ENCODE data around the gene PLCH1. TPM values are rescaled to one million over a fixed set of nuclear protein-coding genes. Genes with fewer than 3 reads are reported as not detected.

Gene PLCH1
- total RNA-seq, 1 donor from 2014 or later: 7.6 TPM

DNA sequence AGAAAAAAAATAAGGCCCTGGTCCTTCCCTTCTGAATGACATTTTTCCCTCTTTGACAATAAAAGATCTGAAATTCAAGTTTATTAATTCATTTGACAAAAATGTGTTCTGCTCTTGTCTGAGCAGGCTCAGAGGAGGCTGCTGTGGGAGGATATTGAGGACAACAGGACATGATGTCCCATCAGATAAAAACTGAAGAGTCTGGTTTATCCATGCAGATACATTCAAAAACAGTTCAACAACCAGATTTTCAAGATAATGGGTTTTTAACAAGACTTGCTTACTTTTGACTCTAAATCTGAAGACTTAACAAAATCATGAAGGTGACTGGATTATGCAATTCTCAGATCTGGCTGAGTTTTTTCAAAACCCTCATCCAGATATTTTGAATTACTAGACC, 414.5 kb downstream of the PLCH1 start:
- no peaks in the 10 kb centered on the region for H3K4me1 Mint-ChIP-seq (ENCODE audit: unreplicated experiment)
- TF ChIP-seq, protein P1, sequence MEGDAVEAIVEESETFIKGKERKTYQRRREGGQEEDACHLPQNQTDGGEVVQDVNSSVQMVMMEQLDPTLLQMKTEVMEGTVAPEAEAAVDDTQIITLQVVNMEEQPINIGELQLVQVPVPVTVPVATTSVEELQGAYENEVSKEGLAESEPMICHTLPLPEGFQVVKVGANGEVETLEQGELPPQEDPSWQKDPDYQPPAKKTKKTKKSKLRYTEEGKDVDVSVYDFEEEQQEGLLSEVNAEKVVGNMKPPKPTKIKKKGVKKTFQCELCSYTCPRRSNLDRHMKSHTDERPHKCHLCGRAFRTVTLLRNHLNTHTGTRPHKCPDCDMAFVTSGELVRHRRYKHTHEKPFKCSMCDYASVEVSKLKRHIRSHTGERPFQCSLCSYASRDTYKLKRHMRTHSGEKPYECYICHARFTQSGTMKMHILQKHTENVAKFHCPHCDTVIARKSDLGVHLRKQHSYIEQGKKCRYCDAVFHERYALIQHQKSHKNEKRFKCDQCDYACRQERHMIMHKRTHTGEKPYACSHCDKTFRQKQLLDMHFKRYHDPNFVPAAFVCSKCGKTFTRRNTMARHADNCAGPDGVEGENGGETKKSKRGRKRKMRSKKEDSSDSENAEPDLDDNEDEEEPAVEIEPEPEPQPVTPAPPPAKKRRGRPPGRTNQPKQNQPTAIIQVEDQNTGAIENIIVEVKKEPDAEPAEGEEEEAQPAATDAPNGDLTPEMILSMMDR (conservative IDR thresholded peaks at IDR 0.05): no peak
- no peak overlapping the region for H3K27ac Mint-ChIP-seq
- no peak overlapping the region for H3K4me3 Mint-ChIP-seq
- no peaks in the 10 kb centered on the region for H3K27me3 Mint-ChIP-seq
- DNase-seq (ENCODE audit: extremely low spot score, unreplicated experiment): no peak
- H3K36me3 Mint-ChIP-seq: no peaks in the 10 kb centered on the region
- H3K9me3 Mint-ChIP-seq: no peaks in the 10 kb centered on the region

DNA sequence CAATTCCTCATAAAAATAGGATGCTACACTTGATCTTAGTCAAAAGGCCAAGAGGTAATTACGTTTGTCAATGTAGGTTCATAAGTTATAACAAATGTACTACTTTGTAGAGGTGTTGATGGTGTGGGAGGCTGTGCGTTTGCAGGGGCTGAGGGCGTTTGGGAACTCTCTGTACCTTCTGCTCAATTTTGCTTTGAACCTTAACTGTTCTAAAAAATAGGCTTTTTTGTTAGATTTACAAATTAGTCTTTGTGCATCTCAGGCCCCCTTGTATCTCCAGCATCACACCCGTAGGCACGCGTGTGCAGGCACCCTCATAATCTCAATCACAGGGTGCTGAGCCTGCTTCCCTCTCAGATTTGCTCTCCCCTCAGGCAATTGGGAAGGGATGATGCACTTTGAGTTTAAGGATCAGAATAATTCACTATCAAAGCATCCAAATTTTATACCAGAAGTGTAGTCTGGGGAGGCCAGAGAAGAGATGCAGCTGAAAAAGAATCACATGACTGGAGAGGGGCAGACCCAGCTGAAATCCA, 415.3 kb downstream of the PLCH1 start:
- TF ChIP-seq, protein P1 (conservative IDR thresholded peaks at IDR 0.05): no peak
- DNase-seq (ENCODE audit: extremely low spot score, unreplicated experiment): no peak
- Mint-ChIP-seq H3K4me1 (ENCODE audit: unreplicated experiment) (no peaks in the 10 kb centered on the region), H3K9me3 (no peaks in the 10 kb centered on the region), H3K36me3 (no peaks in the 10 kb centered on the region), H3K4me3 (no peak overlapping the region), H3K27me3 (no peaks in the 10 kb centered on the region), H3K27ac (no peak overlapping the region)

DNA sequence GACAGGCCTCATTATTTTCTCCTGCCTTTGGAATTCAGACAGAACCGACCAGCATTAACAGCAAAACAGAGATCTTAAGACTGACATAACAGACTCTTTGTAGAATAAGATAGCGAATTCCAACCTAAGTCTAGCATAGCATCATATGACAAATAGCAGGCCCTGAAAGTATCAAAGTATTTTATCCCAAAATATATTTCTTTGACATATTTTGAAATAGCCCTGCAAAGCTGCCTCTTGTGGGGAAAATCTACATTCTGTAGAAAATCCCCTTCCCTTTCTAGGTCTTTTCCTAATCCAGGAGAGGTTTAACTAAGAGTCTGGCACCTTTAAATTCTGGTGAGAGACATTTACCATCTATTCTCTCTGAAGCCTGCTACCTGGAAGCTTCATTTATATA, 417.0 kb downstream of the PLCH1 start:
- H3K9me3 Mint-ChIP-seq: no peaks in the 10 kb centered on the region
- no peaks in the 10 kb centered on the region for H3K27me3 Mint-ChIP-seq
- H3K36me3 Mint-ChIP-seq: no peaks in the 10 kb centered on the region
- TF ChIP-seq, protein P1 (conservative IDR thresholded peaks at IDR 0.05): no peak
- no peak for DNase-seq (ENCODE audit: extremely low spot score, unreplicated experiment)
- H3K4me3 Mint-ChIP-seq: no peak overlapping the region
- H3K4me1 Mint-ChIP-seq (ENCODE audit: unreplicated experiment): no peaks in the 10 kb centered on the region
- H3K27ac Mint-ChIP-seq: no peak overlapping the region

DNA sequence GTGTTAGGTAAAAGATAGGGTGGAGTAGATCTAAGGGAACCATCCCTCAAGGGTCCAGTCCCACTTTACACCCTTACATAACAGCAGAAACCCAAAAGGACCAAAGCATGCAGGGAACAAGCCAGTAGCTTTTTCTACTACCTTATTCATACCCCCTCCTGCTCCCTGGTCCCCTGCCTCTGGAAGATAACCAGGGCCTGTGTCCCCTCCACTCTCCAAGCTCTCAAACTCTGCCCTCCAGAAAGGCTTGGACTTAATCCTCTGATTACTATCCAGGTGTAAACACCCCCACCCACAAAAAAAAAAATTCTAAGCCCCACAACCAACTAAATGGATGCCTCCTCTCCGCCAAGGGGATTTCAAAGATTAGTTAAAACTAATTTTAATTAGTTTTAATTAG, 417.4 kb downstream of the PLCH1 start:
- Mint-ChIP-seq H3K36me3 (no peaks in the 10 kb centered on the region), H3K27ac (no peak overlapping the region), H3K4me1 (ENCODE audit: unreplicated experiment) (no peaks in the 10 kb centered on the region), H3K27me3 (no peaks in the 10 kb centered on the region), H3K4me3 (no peak overlapping the region), H3K9me3 (no peaks in the 10 kb centered on the region)
- DNase-seq (ENCODE audit: extremely low spot score, unreplicated experiment): no peak
- TF ChIP-seq, protein P1 (conservative IDR thresholded peaks at IDR 0.05): no peak

DNA sequence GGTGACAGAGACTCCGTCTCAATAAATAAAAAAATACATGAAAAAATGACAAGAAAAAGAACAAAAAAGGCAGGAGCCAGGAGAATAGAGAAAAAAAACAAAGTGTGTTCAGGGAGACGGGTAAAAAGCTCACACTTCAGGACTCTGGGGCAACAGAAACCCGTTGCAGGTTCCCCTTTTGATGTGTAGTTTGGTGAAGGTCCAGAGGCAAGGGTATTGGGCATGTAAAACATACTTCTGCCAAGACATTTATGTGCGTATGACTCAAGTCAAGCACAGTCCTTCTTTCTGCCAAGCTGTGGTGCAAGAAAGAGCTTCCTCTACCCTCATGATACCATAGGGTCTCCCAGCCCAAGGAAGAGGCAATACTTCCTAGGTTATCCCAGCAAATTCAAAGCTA, 418.0 kb downstream of the PLCH1 start:
- no peak overlapping the region for H3K4me3 Mint-ChIP-seq
- TF ChIP-seq, protein P1 (conservative IDR thresholded peaks at IDR 0.05): no peak
- H3K4me1 Mint-ChIP-seq (ENCODE audit: unreplicated experiment): peaks cover 4% of the 10 kb centered on the region
- H3K36me3 Mint-ChIP-seq: no peaks in the 10 kb centered on the region
- DNase-seq (ENCODE audit: extremely low spot score, unreplicated experiment): no peak
- H3K9me3 Mint-ChIP-seq: no peaks in the 10 kb centered on the region
- H3K27me3 Mint-ChIP-seq: no peaks in the 10 kb centered on the region
- H3K27ac Mint-ChIP-seq: no peak overlapping the region

DNA sequence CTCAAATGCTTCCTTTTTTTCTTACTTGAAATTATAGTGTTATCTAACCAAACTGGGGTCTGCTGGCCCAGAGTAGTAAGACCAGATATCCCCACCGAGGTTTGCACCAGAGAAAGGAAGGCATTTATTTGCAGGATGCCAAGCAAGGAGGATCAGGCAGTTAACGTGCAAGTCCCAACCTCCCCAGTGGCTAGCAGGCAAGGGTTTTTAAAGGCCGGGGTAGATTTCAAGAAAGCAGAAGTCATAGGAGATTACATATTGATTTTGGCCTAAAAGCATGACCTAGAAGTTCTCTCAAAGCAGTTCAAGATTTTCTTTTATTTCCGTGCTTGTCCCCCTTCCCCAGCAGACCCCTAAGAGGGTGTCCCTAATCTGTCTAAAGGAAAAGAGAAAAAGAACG, 418.6 kb downstream of the PLCH1 start:
- TF ChIP-seq, protein P1 (conservative IDR thresholded peaks at IDR 0.05): no peak
- DNase-seq (ENCODE audit: extremely low spot score, unreplicated experiment): no peak
- Mint-ChIP-seq H3K27me3 (no peaks in the 10 kb centered on the region), H3K27ac (no peak overlapping the region), H3K4me1 (ENCODE audit: unreplicated experiment) (peaks cover 8% of the 10 kb centered on the region), H3K4me3 (no peak overlapping the region), H3K9me3 (no peaks in the 10 kb centered on the region), H3K36me3 (no peaks in the 10 kb centered on the region)
